Upper lobe of left lung (tissue), 4 donors: ENCODE results near the gene MUCL3.

Experiments used
- CTCF ChIP-seq, 6 experiments: fragments of 450-650 bp in 4 of 6; fragments of 200-600 bp in 2 of 6; sonication (generic) in 2 of 6; IDR thresholded peaks; one replicate each; pipeline ENCODE4 v1.5.1; 2016 to 2019; ENCODE audit warnings: antibody characterized with exemption in 6 of 6
- EP300 ChIP-seq, 4 donors: sonication (generic); formaldehyde crosslinking; IDR thresholded peaks; one replicate each; pipeline ENCODE4 v1.5.1; 2017; ENCODE audit warnings: antibody characterized with exemption in 4 of 4, control low read depth in 2 of 4
- POLR2A ChIP-seq, 4 donors: fragments of 450-650 bp; IDR thresholded peaks; one replicate each; pipeline ENCODE4 v1.5.1; 2016 to 2017; ENCODE audit warnings: antibody characterized with exemption in 4 of 4, mild to moderate bottlenecking in 2 of 4

DNA sequence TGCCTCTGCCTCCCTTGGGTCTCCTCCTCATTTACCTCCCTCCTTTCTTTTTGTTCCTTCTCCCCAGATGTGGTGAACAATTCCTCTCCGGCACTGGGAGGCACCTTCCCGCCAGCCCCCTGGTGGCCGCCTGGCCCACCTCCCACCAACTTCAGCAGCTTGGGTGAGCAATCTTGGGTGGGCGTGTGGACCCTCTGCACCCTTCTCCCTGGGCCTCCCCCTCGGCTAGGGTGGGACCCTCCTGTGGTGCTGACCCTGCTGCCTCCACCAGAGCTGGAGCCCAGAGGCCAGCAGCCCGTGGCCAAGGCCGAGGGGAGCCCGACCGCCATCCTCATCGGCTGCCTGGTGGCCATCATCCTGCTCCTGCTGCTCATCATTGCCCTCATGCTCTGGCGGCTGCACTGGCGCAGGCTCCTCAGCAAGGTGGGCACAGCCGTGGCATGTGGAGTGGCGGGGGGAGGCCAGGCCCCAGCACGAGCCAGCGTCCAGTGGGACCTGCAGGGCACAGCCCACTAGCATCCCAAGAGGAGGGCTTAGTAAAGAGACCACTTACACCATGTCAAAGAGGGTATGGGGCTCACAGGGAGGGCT, 47.7 kb upstream of the MUCL3 start:
- no peak for TF ChIP-seq CTCF (IDR thresholded peaks at IDR 0.05)
- TF ChIP-seq POLR2A (IDR thresholded peaks at IDR 0.05), result no peak
- no peak for TF ChIP-seq EP300 (IDR thresholded peaks at IDR 0.05)
